ENCODE data around the gene TTC33.

DNA sequence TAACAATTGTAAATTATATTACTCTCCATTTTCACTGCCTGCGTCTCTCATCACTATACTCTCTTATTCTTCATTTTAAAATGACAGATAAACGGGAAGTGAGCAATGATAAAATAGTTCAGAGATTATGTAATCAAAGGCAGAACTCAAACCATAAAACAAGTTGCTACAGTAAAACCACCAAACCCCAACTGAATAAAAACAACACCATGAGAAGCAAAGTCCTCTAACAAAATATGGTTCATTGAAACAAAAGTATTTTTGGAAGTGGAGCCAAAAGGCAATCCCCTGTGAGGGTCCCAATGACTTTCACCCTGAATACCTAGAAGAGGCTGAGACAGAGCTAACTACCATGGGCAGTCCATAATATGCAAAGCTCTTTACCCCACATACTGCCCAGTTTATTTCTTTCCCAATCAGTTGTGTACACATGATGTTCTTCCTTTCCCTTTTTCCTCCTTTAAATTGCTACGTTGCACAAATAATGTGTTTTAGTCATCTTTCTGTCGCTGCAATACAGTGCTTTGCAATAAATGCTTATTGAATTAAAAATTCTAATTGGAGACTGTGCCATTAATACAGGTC, 140.1 kb downstream of the TTC33 start:
- TF ChIP-seq, protein P1, sequence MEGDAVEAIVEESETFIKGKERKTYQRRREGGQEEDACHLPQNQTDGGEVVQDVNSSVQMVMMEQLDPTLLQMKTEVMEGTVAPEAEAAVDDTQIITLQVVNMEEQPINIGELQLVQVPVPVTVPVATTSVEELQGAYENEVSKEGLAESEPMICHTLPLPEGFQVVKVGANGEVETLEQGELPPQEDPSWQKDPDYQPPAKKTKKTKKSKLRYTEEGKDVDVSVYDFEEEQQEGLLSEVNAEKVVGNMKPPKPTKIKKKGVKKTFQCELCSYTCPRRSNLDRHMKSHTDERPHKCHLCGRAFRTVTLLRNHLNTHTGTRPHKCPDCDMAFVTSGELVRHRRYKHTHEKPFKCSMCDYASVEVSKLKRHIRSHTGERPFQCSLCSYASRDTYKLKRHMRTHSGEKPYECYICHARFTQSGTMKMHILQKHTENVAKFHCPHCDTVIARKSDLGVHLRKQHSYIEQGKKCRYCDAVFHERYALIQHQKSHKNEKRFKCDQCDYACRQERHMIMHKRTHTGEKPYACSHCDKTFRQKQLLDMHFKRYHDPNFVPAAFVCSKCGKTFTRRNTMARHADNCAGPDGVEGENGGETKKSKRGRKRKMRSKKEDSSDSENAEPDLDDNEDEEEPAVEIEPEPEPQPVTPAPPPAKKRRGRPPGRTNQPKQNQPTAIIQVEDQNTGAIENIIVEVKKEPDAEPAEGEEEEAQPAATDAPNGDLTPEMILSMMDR (IDR thresholded peaks at IDR 0.05) = no peak
- TF ChIP-seq POLR2A (IDR thresholded peaks at IDR 0.05) = no peak
- no peak for TF ChIP-seq POLR2AphosphoS5 (IDR thresholded peaks at IDR 0.05)

Data from suprapubic skin (tissue), 4 donors.